Measurements from ENCODE around the gene ADAMTSL5. TPM values are rescaled to one million over a fixed set of nuclear protein-coding genes. Genes with fewer than 3 reads are reported as not detected.
A peak's percentile ranks its signal among the peaks of the same experiment; 100 is the strongest.

ADAMTSL5 gene
- total and polyA plus RNA-seq, 9 of the 15 experiments (the other 6 are each of a cell fraction or from before 2014, with no cell fraction given) = 1.0 to 11.6 (median 4.1) TPM

DNA sequence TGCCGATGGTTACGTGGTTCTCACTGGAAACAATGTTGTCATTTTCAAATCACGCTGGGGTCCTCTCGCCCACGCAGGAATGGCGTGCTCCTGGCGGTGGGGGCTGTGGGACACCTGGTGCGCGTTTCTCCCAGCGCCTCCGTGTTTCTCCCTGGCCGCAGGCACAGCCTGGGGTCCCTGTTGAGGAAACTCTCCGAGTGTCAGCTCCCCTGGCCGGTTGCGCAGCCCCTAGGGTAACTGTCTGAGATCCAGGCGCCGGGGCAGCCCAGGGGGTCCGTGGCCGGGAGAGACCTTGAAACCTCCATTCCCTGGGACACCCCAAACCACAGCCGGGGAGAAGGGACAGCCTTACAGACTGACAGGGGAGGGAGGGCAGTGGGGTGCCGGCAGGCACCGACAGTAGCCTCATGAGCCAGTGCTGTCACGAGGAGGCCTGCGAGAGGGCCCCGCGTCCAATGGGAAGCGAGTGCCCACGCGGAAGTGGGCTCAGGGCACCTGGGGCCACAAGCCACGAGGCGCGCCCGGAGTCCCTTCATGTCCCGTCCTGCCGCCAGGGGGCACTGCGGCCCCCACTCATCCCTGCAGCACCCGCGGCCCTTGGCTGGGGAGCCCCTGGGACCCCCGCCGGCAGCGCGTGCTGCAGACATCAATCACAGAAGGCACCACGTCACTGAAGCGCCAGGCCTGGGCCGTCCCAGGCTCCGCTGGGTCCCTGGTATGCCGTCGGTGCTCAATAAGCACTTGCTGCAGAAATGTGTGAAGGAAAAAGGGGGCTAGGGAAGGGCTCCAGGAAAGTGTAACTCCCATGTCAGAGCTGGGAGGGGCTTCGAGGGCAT is 9.5 kb downstream of the ADAMTSL5 start (continued):
- TF ChIP-seq, protein P1, sequence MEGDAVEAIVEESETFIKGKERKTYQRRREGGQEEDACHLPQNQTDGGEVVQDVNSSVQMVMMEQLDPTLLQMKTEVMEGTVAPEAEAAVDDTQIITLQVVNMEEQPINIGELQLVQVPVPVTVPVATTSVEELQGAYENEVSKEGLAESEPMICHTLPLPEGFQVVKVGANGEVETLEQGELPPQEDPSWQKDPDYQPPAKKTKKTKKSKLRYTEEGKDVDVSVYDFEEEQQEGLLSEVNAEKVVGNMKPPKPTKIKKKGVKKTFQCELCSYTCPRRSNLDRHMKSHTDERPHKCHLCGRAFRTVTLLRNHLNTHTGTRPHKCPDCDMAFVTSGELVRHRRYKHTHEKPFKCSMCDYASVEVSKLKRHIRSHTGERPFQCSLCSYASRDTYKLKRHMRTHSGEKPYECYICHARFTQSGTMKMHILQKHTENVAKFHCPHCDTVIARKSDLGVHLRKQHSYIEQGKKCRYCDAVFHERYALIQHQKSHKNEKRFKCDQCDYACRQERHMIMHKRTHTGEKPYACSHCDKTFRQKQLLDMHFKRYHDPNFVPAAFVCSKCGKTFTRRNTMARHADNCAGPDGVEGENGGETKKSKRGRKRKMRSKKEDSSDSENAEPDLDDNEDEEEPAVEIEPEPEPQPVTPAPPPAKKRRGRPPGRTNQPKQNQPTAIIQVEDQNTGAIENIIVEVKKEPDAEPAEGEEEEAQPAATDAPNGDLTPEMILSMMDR (IDR thresholded peaks at IDR 0.05 in 2 of 3, conservative IDR thresholded peaks at IDR 0.05 in 1 of 3; ENCODE audit: insufficient read depth in 2 of 3, low read depth in 1 of 3, low read length in 3 of 3) = peak; percentile 76 to 96 (median 81)
- TF ChIP-seq, protein P2, sequence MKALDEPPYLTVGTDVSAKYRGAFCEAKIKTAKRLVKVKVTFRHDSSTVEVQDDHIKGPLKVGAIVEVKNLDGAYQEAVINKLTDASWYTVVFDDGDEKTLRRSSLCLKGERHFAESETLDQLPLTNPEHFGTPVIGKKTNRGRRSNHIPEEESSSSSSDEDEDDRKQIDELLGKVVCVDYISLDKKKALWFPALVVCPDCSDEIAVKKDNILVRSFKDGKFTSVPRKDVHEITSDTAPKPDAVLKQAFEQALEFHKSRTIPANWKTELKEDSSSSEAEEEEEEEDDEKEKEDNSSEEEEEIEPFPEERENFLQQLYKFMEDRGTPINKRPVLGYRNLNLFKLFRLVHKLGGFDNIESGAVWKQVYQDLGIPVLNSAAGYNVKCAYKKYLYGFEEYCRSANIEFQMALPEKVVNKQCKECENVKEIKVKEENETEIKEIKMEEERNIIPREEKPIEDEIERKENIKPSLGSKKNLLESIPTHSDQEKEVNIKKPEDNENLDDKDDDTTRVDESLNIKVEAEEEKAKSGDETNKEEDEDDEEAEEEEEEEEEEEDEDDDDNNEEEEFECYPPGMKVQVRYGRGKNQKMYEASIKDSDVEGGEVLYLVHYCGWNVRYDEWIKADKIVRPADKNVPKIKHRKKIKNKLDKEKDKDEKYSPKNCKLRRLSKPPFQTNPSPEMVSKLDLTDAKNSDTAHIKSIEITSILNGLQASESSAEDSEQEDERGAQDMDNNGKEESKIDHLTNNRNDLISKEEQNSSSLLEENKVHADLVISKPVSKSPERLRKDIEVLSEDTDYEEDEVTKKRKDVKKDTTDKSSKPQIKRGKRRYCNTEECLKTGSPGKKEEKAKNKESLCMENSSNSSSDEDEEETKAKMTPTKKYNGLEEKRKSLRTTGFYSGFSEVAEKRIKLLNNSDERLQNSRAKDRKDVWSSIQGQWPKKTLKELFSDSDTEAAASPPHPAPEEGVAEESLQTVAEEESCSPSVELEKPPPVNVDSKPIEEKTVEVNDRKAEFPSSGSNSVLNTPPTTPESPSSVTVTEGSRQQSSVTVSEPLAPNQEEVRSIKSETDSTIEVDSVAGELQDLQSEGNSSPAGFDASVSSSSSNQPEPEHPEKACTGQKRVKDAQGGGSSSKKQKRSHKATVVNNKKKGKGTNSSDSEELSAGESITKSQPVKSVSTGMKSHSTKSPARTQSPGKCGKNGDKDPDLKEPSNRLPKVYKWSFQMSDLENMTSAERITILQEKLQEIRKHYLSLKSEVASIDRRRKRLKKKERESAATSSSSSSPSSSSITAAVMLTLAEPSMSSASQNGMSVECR (CRISPR knock-in tag; IDR thresholded peaks at IDR 0.05) = peak; percentile 75
- TF ChIP-seq RBFOX2 (IDR thresholded peaks at IDR 0.05; ENCODE audit: low read depth, low read length) (peak; percentile 82), NCOA4 (IDR thresholded peaks at IDR 0.05; ENCODE audit: partially characterized antibody) (no peak), TCFL5 (CRISPR knock-in tag; conservative IDR thresholded peaks at IDR 0.05) (no peak), ATF1 (CRISPR knock-in tag; IDR thresholded peaks at IDR 0.05) (no peak), ATF1 (tag; IDR thresholded peaks at IDR 0.05) (peak; percentile 66; the same call in 1 of the 2 replicates), PHF21A (IDR thresholded peaks at IDR 0.05; ENCODE audit: borderline replicate concordance, low read depth) (0 out of 2 replicates have a peak, but pooled peaks have one; percentile 4)
- TF ChIP-seq, protein P3, sequence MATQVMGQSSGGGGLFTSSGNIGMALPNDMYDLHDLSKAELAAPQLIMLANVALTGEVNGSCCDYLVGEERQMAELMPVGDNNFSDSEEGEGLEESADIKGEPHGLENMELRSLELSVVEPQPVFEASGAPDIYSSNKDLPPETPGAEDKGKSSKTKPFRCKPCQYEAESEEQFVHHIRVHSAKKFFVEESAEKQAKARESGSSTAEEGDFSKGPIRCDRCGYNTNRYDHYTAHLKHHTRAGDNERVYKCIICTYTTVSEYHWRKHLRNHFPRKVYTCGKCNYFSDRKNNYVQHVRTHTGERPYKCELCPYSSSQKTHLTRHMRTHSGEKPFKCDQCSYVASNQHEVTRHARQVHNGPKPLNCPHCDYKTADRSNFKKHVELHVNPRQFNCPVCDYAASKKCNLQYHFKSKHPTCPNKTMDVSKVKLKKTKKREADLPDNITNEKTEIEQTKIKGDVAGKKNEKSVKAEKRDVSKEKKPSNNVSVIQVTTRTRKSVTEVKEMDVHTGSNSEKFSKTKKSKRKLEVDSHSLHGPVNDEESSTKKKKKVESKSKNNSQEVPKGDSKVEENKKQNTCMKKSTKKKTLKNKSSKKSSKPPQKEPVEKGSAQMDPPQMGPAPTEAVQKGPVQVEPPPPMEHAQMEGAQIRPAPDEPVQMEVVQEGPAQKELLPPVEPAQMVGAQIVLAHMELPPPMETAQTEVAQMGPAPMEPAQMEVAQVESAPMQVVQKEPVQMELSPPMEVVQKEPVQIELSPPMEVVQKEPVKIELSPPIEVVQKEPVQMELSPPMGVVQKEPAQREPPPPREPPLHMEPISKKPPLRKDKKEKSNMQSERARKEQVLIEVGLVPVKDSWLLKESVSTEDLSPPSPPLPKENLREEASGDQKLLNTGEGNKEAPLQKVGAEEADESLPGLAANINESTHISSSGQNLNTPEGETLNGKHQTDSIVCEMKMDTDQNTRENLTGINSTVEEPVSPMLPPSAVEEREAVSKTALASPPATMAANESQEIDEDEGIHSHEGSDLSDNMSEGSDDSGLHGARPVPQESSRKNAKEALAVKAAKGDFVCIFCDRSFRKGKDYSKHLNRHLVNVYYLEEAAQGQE (IDR thresholded peaks at IDR 0.05; ENCODE audit: borderline replicate concordance) = peak; percentile 63
- TF ChIP-seq, protein P3 (CRISPR knock-in tag; IDR thresholded peaks at IDR 0.05; ENCODE audit: low read depth) = no peak
- TF ChIP-seq, protein P4, sequence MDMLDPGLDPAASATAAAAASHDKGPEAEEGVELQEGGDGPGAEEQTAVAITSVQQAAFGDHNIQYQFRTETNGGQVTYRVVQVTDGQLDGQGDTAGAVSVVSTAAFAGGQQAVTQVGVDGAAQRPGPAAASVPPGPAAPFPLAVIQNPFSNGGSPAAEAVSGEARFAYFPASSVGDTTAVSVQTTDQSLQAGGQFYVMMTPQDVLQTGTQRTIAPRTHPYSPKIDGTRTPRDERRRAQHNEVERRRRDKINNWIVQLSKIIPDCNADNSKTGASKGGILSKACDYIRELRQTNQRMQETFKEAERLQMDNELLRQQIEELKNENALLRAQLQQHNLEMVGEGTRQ (CRISPR knock-in tag; IDR thresholded peaks at IDR 0.05) = peak; percentile 65
